ENCODE measurements around the gene LONRF2.

The LONRF2 gene

DNA sequence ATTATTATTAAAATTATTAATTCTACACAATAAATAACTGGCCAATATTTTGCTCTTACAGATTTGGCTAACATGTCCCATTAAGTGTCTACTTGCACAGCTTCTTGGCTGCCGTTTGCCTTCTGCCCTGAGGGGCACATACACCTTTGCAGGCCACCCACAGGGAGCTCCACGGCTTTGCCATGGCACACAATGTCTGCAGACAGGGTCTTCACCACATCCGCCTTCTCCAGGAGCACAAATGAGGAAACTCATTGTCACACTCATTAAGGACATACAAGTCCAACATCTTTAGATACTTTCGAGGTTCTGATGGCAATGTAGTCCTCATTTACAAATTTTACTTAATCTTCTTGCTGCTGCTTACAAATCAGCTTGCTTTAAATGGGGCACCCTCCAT is 45.6 kb downstream of the LONRF2 start:
- in situ Hi-C loops (cut with MboI; ENCODE audit: low sequenced_read_pairs): no loop called here

DNA sequence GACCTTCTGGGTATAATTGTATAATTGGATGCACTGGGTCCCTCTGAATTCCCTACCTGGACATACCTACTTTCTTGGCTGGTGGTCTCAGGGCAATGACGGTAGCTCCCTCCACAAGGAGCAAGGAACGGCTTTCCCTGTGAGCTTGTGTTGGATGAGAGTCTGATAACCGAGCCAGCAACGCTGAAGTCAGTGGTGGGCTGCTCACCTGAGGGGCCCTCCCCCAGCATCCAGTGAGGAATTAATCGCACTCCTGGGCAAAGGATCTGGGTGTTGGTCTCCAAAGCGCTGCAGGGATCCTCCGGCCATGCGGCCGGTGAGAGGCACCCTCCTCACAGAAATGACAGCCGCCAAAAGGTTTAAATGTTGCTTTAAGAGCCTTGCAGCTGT is 47.1 kb downstream of the LONRF2 start:
- in situ Hi-C loops (cut with MboI; ENCODE audit: low sequenced_read_pairs): no loop called here

GRCh38 chr2:100274566-100275199 is 47.6 kb downstream of the LONRF2 start:
- in situ Hi-C loops (cut with MboI; ENCODE audit: low sequenced_read_pairs): no loop called here

DNA sequence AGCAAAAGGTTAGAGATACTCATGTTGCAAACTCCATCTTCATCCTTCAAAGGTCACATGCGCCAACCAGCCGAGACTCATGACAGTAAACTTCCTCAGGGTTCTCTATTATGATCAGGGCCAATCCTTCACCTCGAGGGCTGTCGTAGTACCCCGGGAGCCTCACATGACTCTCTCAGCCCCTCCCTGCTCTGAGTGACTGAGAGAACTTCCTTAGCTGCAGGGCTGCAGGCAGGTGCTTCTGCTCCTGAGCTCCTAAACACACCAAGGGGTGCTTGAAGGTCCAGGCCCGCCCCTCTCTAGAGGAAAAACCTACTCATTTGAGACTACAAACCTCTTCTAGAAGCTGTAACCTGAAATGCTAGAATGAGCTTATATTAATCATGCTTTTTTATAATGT is 48.2 kb downstream of the LONRF2 start:
- in situ Hi-C loops (cut with MboI; ENCODE audit: low sequenced_read_pairs): no loop called here

- in situ Hi-C loops (cut with MboI; ENCODE audit: low sequenced_read_pairs): no loop called here
Measured at GRCh38 chr2:100273387-100273786, 48.9 kb downstream of the LONRF2 start.

- in situ Hi-C loops (cut with MboI; ENCODE audit: low sequenced_read_pairs): no loop called here
Measured at GRCh38 chr2:100272841-100273329, 49.4 kb downstream of the LONRF2 start.

DNA sequence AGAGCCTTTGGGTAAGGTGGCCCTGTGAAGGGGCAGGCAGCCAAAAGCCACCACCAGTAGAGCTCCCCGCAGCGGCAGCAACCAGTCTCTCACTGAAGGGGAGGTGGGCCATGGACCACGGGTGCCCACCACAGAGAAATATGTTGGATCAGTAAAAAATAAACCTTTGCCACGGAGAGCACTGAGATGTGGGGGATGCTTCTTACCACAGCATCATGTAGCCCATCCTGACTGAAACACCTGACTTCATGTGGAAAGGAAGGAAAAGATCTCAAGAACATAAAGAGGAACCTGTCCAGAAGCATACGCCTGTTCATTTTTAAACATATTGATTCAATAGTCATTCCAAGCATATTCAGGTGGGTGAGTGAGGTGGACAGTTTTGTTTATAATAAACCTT is 51.1 kb downstream of the LONRF2 start:
- in situ Hi-C loops (cut with MboI; ENCODE audit: low sequenced_read_pairs): no loop called here

DNA sequence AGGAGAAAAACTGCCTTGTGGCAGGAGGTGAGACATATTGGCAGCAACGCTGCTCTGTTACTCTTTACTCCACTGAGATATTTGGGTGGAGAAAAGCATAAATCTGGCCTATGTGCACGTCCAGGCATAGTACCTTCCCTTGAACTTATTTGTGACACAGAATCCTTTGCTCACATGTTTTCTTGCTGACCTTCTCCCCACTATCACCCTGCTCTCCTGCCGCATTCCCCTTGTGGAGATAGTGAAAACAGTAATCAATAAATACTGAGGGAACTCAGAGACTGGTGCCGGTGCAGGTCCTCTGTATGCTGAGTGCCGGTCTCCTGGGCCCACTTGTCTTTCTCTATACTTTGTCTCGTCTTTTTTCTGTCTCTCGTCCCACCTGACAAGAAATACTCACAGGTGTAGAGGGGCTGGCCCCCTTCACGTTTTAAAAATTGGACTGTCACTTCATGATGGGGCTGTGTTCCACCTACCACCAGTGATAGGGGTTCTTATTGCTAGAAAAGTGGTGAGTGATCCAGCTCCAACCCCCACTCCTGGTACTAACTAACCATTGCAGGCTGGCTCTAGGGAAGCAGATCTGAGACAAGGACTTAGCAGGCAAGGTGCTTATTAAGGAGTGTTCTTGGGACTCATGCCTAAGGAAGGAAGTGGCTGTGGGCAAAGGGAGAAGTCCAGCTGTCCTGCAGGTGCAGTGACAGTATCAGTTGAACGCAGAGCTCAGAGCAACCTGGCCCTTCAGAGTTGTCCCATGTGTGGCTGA is 51.7 kb downstream of the LONRF2 start:
- in situ Hi-C loops (cut with MboI; ENCODE audit: low sequenced_read_pairs): no loop called here

GRCh38 chr2:100269889-100270288 is 52.4 kb downstream of the LONRF2 start:
- in situ Hi-C loops (cut with MboI; ENCODE audit: low sequenced_read_pairs): no loop called here

DNA sequence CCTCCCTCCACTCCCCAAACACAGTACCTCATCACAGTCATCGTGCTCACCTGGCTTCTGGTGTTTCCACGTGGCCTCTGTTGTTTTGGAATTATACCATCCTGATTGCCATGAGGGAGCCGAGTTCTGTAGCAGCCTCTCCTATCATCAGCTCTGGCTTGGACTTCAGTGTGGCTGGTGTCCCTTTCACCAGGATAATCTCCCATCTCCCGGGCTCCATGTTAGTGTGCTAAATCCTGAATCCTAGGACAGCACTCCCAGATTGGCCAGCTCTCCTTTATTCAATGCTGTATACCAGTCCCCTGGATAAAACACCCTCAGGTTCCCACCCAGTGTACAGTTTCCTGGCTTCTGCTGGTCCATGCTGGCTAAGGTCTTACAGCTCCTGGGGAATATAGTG is 53.3 kb downstream of the LONRF2 start:
- in situ Hi-C loops (cut with MboI; ENCODE audit: low sequenced_read_pairs): no loop called here

DNA sequence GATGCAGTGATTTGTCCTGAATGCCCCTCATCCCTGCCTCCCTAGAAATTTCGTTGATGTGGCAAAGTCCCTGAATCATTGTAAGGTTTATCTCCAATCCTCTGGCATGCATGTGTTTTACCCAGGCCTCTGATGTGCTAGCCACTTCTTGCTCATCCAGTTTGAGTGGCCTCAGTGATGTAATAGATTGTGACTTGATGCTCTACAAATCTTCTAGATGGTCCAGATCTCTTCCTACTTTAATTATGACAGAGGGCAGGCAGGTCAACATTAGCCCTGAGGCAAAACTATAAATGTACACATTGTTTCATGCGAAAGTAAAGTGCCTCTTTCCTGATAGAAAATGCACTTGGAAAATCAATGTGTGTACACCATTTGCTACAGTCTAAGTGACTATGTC is 54.5 kb downstream of the LONRF2 start:
- in situ Hi-C loops (cut with MboI; ENCODE audit: low sequenced_read_pairs): no loop called here

GRCh38 chr2:100266126-100266525 is 56.2 kb downstream of the LONRF2 start:
- in situ Hi-C loops (cut with MboI; ENCODE audit: low sequenced_read_pairs): no loop called here

GRCh38 chr2:100265226-100265625 is 57.1 kb downstream of the LONRF2 start:
- in situ Hi-C loops (cut with MboI; ENCODE audit: low sequenced_read_pairs): no loop called here

DNA sequence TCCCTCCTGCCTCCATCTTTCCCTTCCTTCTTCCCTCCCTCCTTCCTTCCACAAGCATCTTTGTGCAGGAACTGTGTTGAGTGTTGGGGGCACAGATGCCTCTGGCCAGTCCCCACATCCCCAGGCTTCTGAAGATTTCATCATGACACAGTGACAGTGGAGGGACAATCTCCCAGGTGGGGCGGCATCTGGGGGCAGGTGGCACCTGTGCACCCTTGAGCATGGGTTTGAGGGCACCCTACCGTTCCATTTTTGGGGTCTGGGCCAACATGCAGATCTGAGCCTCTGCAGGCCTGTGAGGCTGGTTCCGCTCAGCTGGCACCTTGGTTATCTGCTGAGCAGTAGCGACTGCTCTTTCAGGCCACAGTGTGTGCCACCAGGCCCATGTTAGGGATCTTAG is 57.6 kb downstream of the LONRF2 start:
- in situ Hi-C loops (cut with MboI; ENCODE audit: low sequenced_read_pairs): no loop called here

DNA sequence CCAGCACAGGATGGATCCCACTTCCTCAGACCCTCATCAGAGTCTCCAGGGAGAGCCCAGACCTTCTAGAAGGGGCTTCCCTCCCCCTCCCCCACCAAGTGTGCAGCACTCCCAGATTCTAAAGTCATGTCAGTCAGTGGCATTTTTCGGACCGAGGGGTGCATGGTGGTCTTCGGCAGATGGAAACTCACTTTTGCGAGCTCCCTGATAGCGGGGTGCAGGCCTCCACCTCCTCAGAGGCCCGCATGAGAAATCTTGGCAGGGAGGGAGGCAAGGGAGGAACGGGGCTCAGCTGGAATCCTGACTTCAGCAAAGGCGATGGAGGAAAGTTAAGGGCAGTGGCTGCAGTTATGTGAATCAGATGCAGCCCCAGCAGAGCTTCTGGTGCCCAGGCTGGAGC is 58.2 kb downstream of the LONRF2 start:
- in situ Hi-C loops (cut with MboI; ENCODE audit: low sequenced_read_pairs): no loop called here

- in situ Hi-C loops (cut with MboI; ENCODE audit: low sequenced_read_pairs): no loop called here
Measured at GRCh38 chr2:100262555-100263320, 59.6 kb downstream of the LONRF2 start.

DNA sequence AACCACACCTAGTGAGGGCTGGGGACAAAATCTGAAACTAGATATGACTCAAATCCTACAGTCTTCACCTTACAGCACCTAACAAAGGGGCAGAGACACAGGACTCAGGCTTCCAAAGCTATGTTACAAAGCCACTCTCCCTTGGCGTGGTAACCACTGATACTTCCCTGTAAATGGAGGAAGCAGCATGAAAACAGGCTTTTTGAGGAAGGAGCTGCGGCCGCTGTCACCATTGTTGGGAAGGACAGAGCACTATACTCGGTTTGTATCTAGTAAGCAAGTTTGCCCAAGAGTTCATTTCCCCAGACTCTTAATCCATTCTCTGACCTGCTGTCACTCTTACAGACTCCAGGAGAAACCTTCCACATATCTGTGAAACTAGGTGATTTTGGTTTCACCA is 60.3 kb downstream of the LONRF2 start:
- in situ Hi-C loops (cut with MboI; ENCODE audit: low sequenced_read_pairs): no loop called here

DNA sequence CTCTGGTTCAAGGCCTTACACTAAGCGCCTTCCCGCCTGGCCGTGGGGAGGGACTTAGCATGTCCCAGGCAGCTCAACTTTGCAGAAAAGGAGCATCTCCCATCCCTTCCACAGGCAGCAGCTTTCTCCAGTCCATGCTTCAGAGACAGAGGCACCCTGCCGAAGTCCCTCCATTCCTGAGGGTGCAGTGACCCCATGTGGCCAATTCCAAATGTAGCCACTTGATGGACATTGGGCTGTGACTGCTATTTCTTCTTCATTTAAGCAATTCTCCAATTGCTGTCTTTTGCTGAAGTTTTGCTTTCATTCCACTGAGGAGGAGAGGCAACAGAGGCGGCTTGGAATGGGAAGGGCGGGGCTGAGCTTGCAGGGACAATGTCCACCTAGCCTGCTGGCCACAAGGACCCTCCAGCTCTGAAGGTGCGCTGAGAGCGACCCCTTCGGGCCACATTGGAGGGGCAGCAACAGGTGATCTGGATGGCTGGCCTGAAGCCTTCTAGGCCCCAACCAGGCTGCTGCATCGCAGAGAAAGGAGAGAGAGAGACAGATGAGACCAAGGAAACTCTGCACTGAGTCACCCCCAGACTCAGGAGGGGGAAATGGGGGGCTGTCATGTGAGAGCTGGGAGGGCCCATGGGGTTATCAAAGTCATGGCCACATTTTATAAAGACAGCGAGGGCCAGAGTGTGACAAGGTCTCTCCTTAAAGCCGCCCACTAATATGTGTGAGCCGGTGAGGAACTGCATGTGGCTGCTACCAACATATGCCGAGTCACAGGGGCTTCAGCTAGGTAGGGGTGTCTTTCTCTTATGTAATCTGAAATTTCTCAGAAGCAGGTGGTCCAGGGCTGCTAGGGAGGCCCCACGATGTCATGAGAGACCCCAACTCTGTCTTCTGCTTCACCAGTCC is 61.3 kb downstream of the LONRF2 start:
- in situ Hi-C loops (cut with MboI; ENCODE audit: low sequenced_read_pairs): no loop called here

GRCh38 chr2:100259106-100259505 is 63.2 kb downstream of the LONRF2 start:
- in situ Hi-C loops (cut with MboI; ENCODE audit: low sequenced_read_pairs): no loop called here

- in situ Hi-C loops (cut with MboI; ENCODE audit: low sequenced_read_pairs): no loop called here
Measured at GRCh38 chr2:100257939-100258338, 64.4 kb downstream of the LONRF2 start.

DNA sequence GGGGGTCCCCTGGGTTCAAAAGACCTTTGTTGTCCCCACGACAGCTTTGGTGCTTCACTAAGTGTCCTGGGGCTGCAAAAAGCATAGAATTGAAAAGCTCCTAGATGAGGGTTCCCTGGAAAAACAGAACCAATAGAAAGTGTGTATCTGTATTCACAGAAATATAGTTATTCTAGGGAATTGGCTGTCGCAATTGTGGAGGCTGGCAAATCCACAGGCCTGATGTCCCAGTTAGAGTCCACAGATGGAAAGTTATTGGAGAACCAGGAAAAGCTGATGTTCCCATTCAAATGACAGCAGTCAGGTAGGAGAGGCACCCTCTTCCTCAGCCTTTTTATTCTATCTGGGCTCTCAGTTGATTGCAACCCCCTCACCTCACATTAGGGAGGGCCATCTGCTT is 65.5 kb downstream of the LONRF2 start:
- in situ Hi-C loops (cut with MboI; ENCODE audit: low sequenced_read_pairs): no loop called here
